ENCODE results near the gene RAB40B. TPM values are rescaled to one million over a fixed set of nuclear protein-coding genes. Genes with fewer than 3 reads are reported as not detected.

RAB40B gene
- total RNA-seq, 2 donors from 2014 or later, result 23.8 to 34.9 TPM

DNA sequence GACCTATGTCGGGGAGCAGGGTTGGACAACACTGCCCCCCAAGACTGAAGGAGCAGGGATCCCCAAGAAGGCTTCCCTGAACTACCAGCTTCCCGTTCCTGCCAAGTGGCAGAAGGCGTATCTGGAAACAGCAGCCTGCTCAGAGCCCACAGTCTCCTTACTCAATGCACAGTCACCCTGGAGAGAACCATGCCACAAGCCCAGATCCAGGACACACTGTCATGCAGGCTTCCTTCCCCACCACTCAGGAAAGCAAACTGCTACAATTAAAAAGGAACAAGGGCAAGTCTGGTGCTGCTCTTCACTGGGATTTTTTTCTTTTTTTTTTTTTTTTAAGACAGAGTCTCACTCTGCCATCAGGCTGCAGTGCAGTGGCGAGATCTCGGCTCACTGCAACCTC, 58.5 kb downstream of the RAB40B start:
- no peaks in the 10 kb centered on the region for H3K4me1 ChIP-seq (replicated peaks)
- intact Hi-C loops (cut with DNase I), result no loop called here
- H3K36me3 ChIP-seq, result peaks cover 0 to 11% of the 10 kb centered on the region in 2 donors
- H3K4me3 ChIP-seq, result no peak overlapping the region
- TF ChIP-seq POLR2A (IDR thresholded peaks at IDR 0.05) (no peak), POLR2AphosphoS5 (IDR thresholded peaks at IDR 0.05) (no peak), CTCF (IDR thresholded peaks at IDR 0.05) (no peak)
- H3K27me3 ChIP-seq (replicated peaks; ENCODE audit: insufficient read depth), result no peaks in the 10 kb centered on the region
- no peak for DNase-seq (ENCODE audit: low spot score)
- 86% methylated on average over 4 of the region's 5 CpGs for WGBS
- peak overlapping the region in 1 of 2 donors; percentile 61 for H3K27ac ChIP-seq
- no peaks in the 10 kb centered on the region for H3K9me3 ChIP-seq

- no peaks in the 10 kb centered on the region for H3K4me1 ChIP-seq (replicated peaks)
- intact Hi-C loops (cut with DNase I), result no loop called here
- no peaks in the 10 kb centered on the region for H3K9me3 ChIP-seq
- 81% methylated on average over 14 of the region's 14 CpGs for whole genome bisulfite sequencing
- no peak for DNase-seq (ENCODE audit: low spot score)
- H3K4me3 ChIP-seq, result no peak overlapping the region
- peaks cover 0 to 11% of the 10 kb centered on the region in 2 donors for H3K36me3 ChIP-seq
- no peaks in the 10 kb centered on the region for H3K27me3 ChIP-seq (replicated peaks; ENCODE audit: insufficient read depth)
- H3K27ac ChIP-seq, result peak overlapping the region in 1 of 2 donors; percentile 61
- TF ChIP-seq CTCF (IDR thresholded peaks at IDR 0.05), result no peak
- TF ChIP-seq POLR2AphosphoS5 (IDR thresholded peaks at IDR 0.05), result no peak
- TF ChIP-seq POLR2A (IDR thresholded peaks at IDR 0.05), result no peak
These were observed 58.9 kb downstream of the RAB40B start for GRCh38 chr17:82639628-82640027.

DNA sequence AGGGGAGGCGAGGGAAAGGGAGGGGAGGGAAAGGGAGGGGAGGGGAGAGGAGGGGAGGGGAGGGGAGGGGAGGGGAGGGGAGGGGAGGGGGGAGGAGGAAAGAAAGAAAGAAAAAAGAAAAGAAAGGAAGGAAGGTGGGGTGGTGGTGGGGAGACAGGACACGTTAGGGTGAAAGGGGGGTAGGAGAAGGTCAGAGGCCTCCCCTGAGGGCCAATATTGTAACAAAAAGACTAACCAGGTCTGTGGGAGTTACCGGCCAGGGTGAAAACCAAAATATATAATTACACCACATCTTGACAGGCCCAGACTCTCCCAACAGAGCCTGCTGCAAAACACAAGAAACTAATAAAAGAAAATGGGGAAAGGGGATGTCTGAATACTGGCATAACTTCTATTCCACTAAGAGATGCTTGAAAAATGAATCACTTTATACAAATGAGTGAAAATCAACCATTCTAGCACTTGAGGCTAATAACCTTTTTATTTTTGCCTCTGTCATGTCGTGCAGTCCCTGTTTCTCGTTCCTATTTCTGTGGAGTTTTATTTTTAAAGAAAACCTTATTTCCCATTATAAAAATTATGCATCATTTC, 60.2 kb downstream of the RAB40B start:
- no peaks in the 10 kb centered on the region for H3K4me1 ChIP-seq (replicated peaks)
- no peaks in the 10 kb centered on the region for H3K9me3 ChIP-seq
- WGBS, result 77% methylated on average over 5 of the region's 5 CpGs
- peaks cover 0 to 6% of the 10 kb centered on the region in 2 donors for H3K36me3 ChIP-seq
- intact Hi-C loops (cut with DNase I), result no loop called here
- peak overlapping the region in 1 of 2 donors; percentile 88 for H3K27ac ChIP-seq
- DNase-seq (ENCODE audit: low spot score), result no peak
- H3K27me3 ChIP-seq (replicated peaks; ENCODE audit: insufficient read depth), result no peaks in the 10 kb centered on the region
- no peak for TF ChIP-seq CTCF (IDR thresholded peaks at IDR 0.05)
- no peak for TF ChIP-seq POLR2A (IDR thresholded peaks at IDR 0.05)
- TF ChIP-seq POLR2AphosphoS5 (IDR thresholded peaks at IDR 0.05), result no peak
- no peak overlapping the region for H3K4me3 ChIP-seq

- DNase-seq (ENCODE audit: low spot score), result peak; percentile 82
- intact Hi-C loops (cut with DNase I), result no loop called here
- Histone ChIP-seq H3K4me1 (replicated peaks) (no peaks in the 10 kb centered on the region), H3K4me3 (no peak overlapping the region), H3K9me3 (no peaks in the 10 kb centered on the region), H3K27me3 (replicated peaks; ENCODE audit: insufficient read depth) (no peaks in the 10 kb centered on the region), H3K27ac (peak overlapping the region; percentile 75 to 88), H3K36me3 (no peaks in the 10 kb centered on the region)
- WGBS, result 56% methylated on average over 16 of the region's 16 CpGs
- TF ChIP-seq POLR2AphosphoS5 (IDR thresholded peaks at IDR 0.05) (peak; percentile 86), POLR2A (IDR thresholded peaks at IDR 0.05) (peak; percentile 3), CTCF (IDR thresholded peaks at IDR 0.05) (no peak)
These were observed 61.6 kb downstream of the RAB40B start for GRCh38 chr17:82636626-82637598.

Data from prostate gland (tissue), 2 donors.